Measurements from ENCODE around the gene PKD1.
A peak's percentile ranks its signal among the peaks of the same experiment; 100 is the strongest.
"Not testable (repeated sequence)": the region's sequence is repeated elsewhere in the genome, so short reads cannot be mapped to it uniquely, and the experiment has no call there.

PKD1 gene

GRCh38 chr16:2150418-2151187 lies 14.9 kb upstream of the PKD1 start:
- peak in 1 of 2 donors; percentile 37 for DNase-seq (ENCODE audit: low read depth in 2 of 2)

- DNase-seq (ENCODE audit: low read depth in 2 of 2) = peak in 1 of 2 donors; percentile 36
Measured at GRCh38 chr16:2149630-2150417, 14.1 kb upstream of the PKD1 start.

GRCh38 chr16:2148714-2149629 lies 13.3 kb upstream of the PKD1 start:
- DNase-seq (ENCODE audit: low read depth in 2 of 2) = no peak

- DNase-seq (ENCODE audit: low read depth in 2 of 2) = peak in 1 of 2 donors; percentile 25
Measured at GRCh38 chr16:2147981-2148671, 12.4 kb upstream of the PKD1 start, which contains the start of gene RAB26. RAB26 (plus strand) TSS chr16:2148625; CDS start chr16:2148784, 159 bp downstream.

- DNase-seq (ENCODE audit: low read depth in 2 of 2) = no peak
Measured at GRCh38 chr16:2147378-2147777, 11.7 kb upstream of the PKD1 start.

GRCh38 chr16:2145843-2146242 lies 10.1 kb upstream of the PKD1 start:
- no peak for DNase-seq (ENCODE audit: low read depth in 2 of 2)

- DNase-seq (ENCODE audit: low read depth in 2 of 2) = no peak
Measured at GRCh38 chr16:2143878-2144485, 8.3 kb upstream of the PKD1 start.

- DNase-seq (ENCODE audit: low read depth in 2 of 2) = no peak
Measured at GRCh38 chr16:2142942-2143877, 7.5 kb upstream of the PKD1 start.

- not testable (repeated sequence) for DNase-seq (ENCODE audit: low read depth in 2 of 2)
Measured at GRCh38 chr16:2135071-2135470, 627 bp downstream of the PKD1 start.

- DNase-seq (ENCODE audit: low read depth in 2 of 2) = not testable (repeated sequence)
Measured at GRCh38 chr16:2133797-2134196, 1.9 kb downstream of the PKD1 start.

- not testable (repeated sequence) for DNase-seq (ENCODE audit: low read depth in 2 of 2)
Measured at GRCh38 chr16:2129890-2130447, 5.7 kb downstream of the PKD1 start.

- DNase-seq (ENCODE audit: low read depth in 2 of 2) = not testable (repeated sequence)
Measured at GRCh38 chr16:2129251-2129650, 6.4 kb downstream of the PKD1 start.

GRCh38 chr16:2127630-2128280 lies 7.9 kb downstream of the PKD1 start:
- DNase-seq (ENCODE audit: low read depth in 2 of 2) = not testable (repeated sequence)

GRCh38 chr16:2126928-2127556 lies 8.7 kb downstream of the PKD1 start:
- not testable (repeated sequence) for DNase-seq (ENCODE audit: low read depth in 2 of 2)

GRCh38 chr16:2126161-2126743 lies 9.4 kb downstream of the PKD1 start:
- DNase-seq (ENCODE audit: low read depth in 2 of 2) = not testable (repeated sequence)

- DNase-seq (ENCODE audit: low read depth in 2 of 2) = not testable (repeated sequence)
Measured at GRCh38 chr16:2125609-2126008, 10.1 kb downstream of the PKD1 start.

GRCh38 chr16:2124694-2125444 lies 10.8 kb downstream of the PKD1 start:
- DNase-seq (ENCODE audit: low read depth in 2 of 2) = not testable (repeated sequence)
